Kidney (tissue), 2 donors: ENCODE results near the gene OR52E1. TPM values are rescaled to one million over a fixed set of nuclear protein-coding genes. Genes with fewer than 3 reads are reported as not detected.

Source experiments
- polyA plus RNA-seq: library from polyadenylated mRNA; stranded (reverse); fragments of 350-450 nt; fragmentation: Illumina TruSeq; extraction: RNeasy Lipid Tissue Mini Kit (QIAGEN cat#74804); gene quantifications from one replicate; pipeline ENCODE4 v1.2.3, GENCODE V29; 2014; ENCODE audit warnings: low read depth, low replicate concordance; ENCODE audit not compliant: insufficient read depth
- total RNA-seq: library from RNA; stranded (reverse); fragmentation: NEBNext Ultra II Directional; extraction: Animal tissue kit (Norgen Biotek cat#: 25700); gene quantifications from one replicate; pipeline ENCODE4 v1.2.1, GENCODE V29; 2021
- donor health status: DM: yes; HTN: yes; CAD: no.

The OR52E1 gene
- total and polyA plus RNA-seq, 2 donors from 2014 or later = not detected

Other genes with a start within 250 kb of the OR52E1 start
- not detected for gene OR51F2, start 248.3 kb upstream of the OR52E1 start, total RNA-seq
- gene OR51F2, start 248.3 kb upstream of the OR52E1 start, polyA plus RNA-seq = not detected
- gene OR51S1, start 220.4 kb upstream of the OR52E1 start, total RNA-seq = not detected
- not detected for gene OR51S1, start 220.4 kb upstream of the OR52E1 start, polyA plus RNA-seq
- not detected for gene OR51T1, start 187.7 kb upstream of the OR52E1 start, total RNA-seq
- not detected for gene OR51T1, start 187.7 kb upstream of the OR52E1 start, polyA plus RNA-seq
- gene OR51A7, start 165.8 kb upstream of the OR52E1 start, total RNA-seq = not detected
- not detected for gene OR51A7, start 165.8 kb upstream of the OR52E1 start, polyA plus RNA-seq
- not detected for gene OR51G2, start 150.2 kb upstream of the OR52E1 start, total RNA-seq
- not detected for gene OR51G2, start 150.2 kb upstream of the OR52E1 start, polyA plus RNA-seq
- not detected for gene OR51G1, start 145.2 kb upstream of the OR52E1 start, total RNA-seq
- gene OR51G1, start 145.2 kb upstream of the OR52E1 start, polyA plus RNA-seq = not detected
- gene OR51A4, start 122.0 kb upstream of the OR52E1 start, total RNA-seq = not detected
- gene OR51A4, start 122.0 kb upstream of the OR52E1 start, polyA plus RNA-seq = not detected
- gene OR51A2, start 113.9 kb upstream of the OR52E1 start, total RNA-seq = not detected
- gene OR51A2, start 113.9 kb upstream of the OR52E1 start, polyA plus RNA-seq = not detected
- not detected for gene OR51L1, start 74.7 kb upstream of the OR52E1 start, total RNA-seq
- not detected for gene OR51L1, start 74.7 kb upstream of the OR52E1 start, polyA plus RNA-seq
- gene OR52J3, start 23.0 kb upstream of the OR52E1 start, total RNA-seq = not detected
- not detected for gene OR52J3, start 23.0 kb upstream of the OR52E1 start, polyA plus RNA-seq
- not detected for gene OR52E2, start 9.9 kb upstream of the OR52E1 start, total RNA-seq
- not detected for gene OR52E2, start 9.9 kb upstream of the OR52E1 start, polyA plus RNA-seq
- gene OR52A5, start 68.8 kb downstream of the OR52E1 start, total RNA-seq = not detected
- gene OR52A5, start 68.8 kb downstream of the OR52E1 start, polyA plus RNA-seq = not detected
- not detected for gene OR52A1, start 85.2 kb downstream of the OR52E1 start, total RNA-seq
- gene OR52A1, start 85.2 kb downstream of the OR52E1 start, polyA plus RNA-seq = not detected
- not detected for gene OR51V1, start 131.1 kb downstream of the OR52E1 start, total RNA-seq
- gene OR51V1, start 131.1 kb downstream of the OR52E1 start, polyA plus RNA-seq = not detected
- gene HBB, start 157.5 kb downstream of the OR52E1 start, total RNA-seq = 59.9 TPM
- gene HBB, start 157.5 kb downstream of the OR52E1 start, polyA plus RNA-seq = 10.9 TPM
- gene HBD, start 164.9 kb downstream of the OR52E1 start, total RNA-seq = 1.3 TPM
- gene HBD, start 164.9 kb downstream of the OR52E1 start, polyA plus RNA-seq = 5.6 TPM
- not detected for gene HBG1, start 180.3 kb downstream of the OR52E1 start, total RNA-seq
- not detected for gene HBG1, start 180.3 kb downstream of the OR52E1 start, polyA plus RNA-seq
- gene HBG2, start 185.2 kb downstream of the OR52E1 start, total RNA-seq = not detected
- gene HBG2, start 185.2 kb downstream of the OR52E1 start, polyA plus RNA-seq = not detected
- gene HBE1, start 200.4 kb downstream of the OR52E1 start, total RNA-seq = not detected
- not detected for gene HBE1, start 200.4 kb downstream of the OR52E1 start, polyA plus RNA-seq
- not detected for gene OR51B4, start 232.4 kb downstream of the OR52E1 start, total RNA-seq
- not detected for gene OR51B4, start 232.4 kb downstream of the OR52E1 start, polyA plus RNA-seq